Brain microvascular endothelial cell (primary cell): Measurements from ENCODE around the gene CHCHD6.

Experiments used
- DNase-seq: peaks from one replicate; pipeline ENCODE4 v3.0.0-alpha.2; 2020
- H3K27ac ChIP-seq: fragments of 250-450 bp; sonication (Bioruptor Pico); 2 replicates; pipeline ENCODE4 v1.5.1; 2020; ENCODE audit warnings: mild to moderate bottlenecking, moderate library complexity
- H3K27me3 ChIP-seq: fragments of 250-450 bp; sonication (Bioruptor Pico); replicated peaks from 2 replicates; pipeline ENCODE4 v1.5.1; 2020; ENCODE audit warnings: mild to moderate bottlenecking
- H3K36me3 ChIP-seq: fragments of 250-450 bp; sonication (Bioruptor Pico); replicated peaks from 2 replicates; pipeline ENCODE4 v1.5.1; 2020; ENCODE audit warnings: mild to moderate bottlenecking
- H3K4me3 ChIP-seq: 2 replicates; pipeline ENCODE4 v1.5.1; 2011; ENCODE audit warnings: low read depth, mild to moderate bottlenecking, control low read depth, low read length, moderate library complexity
- in situ Hi-C: cut with HindIII; loops from 2 replicates; pipeline ENCODE4 v1.10.0; 2017; ENCODE audit warnings: low sequenced_read_pairs, low pct_ligation_motif_present
- TF ChIP-seq, protein P1 (sequence below): IDR thresholded peaks from 2 replicates; pipeline ENCODE4 v1.5.1; 2011; ENCODE audit warnings: low read depth, mild to moderate bottlenecking, moderate library complexity, low read length, control low read depth, inconsistent platforms; ENCODE audit errors: missing control alignments

CHCHD6 gene

DNA sequence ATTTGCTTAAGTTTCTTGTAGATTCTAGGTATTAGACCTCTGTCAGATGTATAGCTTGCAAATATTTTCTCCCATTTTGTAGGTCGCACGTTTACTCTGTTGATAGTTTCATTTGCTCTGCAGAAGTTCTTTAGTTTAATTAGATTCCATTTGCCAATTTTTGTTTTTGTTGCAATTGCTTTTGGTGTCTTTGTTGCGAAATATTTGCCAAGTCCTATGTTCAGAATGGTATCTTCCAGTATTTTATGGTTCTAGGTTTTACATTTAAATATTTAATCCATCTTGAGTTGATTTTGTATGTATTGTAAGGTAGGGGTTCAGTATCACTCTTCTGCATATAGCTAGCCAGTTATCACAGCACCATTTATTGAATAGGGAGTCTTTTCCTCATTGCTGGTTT, 64.9 kb downstream of the CHCHD6 start:
- no peaks in the 10 kb centered on the region for H3K36me3 ChIP-seq
- H3K4me3 ChIP-seq = no peak overlapping the region
- in situ Hi-C loops = no loop called here
- TF ChIP-seq, protein P1, sequence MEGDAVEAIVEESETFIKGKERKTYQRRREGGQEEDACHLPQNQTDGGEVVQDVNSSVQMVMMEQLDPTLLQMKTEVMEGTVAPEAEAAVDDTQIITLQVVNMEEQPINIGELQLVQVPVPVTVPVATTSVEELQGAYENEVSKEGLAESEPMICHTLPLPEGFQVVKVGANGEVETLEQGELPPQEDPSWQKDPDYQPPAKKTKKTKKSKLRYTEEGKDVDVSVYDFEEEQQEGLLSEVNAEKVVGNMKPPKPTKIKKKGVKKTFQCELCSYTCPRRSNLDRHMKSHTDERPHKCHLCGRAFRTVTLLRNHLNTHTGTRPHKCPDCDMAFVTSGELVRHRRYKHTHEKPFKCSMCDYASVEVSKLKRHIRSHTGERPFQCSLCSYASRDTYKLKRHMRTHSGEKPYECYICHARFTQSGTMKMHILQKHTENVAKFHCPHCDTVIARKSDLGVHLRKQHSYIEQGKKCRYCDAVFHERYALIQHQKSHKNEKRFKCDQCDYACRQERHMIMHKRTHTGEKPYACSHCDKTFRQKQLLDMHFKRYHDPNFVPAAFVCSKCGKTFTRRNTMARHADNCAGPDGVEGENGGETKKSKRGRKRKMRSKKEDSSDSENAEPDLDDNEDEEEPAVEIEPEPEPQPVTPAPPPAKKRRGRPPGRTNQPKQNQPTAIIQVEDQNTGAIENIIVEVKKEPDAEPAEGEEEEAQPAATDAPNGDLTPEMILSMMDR = no peak
- no peak for DNase-seq
- H3K27me3 ChIP-seq = no peaks in the 10 kb centered on the region
- H3K27ac ChIP-seq = no peak overlapping the region

- H3K27me3 ChIP-seq = no peaks in the 10 kb centered on the region
- TF ChIP-seq, protein P1 = no peak
- no peak for DNase-seq
- H3K4me3 ChIP-seq = no peak overlapping the region
- in situ Hi-C loops = no loop called here
- H3K27ac ChIP-seq = no peak overlapping the region
- H3K36me3 ChIP-seq = no peaks in the 10 kb centered on the region
Measured at GRCh38 chr3:126770096-126770495, 66.1 kb downstream of the CHCHD6 start.

DNA sequence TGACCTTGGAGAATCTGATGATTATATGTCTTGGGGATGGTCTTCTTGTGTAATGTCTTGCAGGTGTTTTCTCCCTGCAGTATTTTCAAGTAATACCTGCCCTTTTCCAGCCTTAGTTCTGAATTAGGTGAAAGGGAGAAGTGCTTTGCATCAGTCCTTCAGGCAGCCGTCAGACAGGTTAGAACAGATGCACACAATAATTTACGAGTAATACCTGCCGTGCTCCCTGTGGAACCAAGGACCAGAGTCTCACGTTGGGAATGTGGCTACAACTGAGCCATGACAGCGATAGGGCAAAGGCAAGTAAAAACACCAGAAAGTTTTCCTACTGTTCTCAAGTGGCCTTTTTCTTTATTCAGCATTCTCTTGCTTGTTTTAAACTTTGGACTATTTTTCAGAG, 69.1 kb downstream of the CHCHD6 start:
- H3K4me3 ChIP-seq = no peak overlapping the region
- no peak overlapping the region for H3K27ac ChIP-seq
- in situ Hi-C loops = no loop called here
- H3K36me3 ChIP-seq = no peaks in the 10 kb centered on the region
- TF ChIP-seq, protein P1 = no peak
- no peak for DNase-seq
- H3K27me3 ChIP-seq = no peaks in the 10 kb centered on the region

DNA sequence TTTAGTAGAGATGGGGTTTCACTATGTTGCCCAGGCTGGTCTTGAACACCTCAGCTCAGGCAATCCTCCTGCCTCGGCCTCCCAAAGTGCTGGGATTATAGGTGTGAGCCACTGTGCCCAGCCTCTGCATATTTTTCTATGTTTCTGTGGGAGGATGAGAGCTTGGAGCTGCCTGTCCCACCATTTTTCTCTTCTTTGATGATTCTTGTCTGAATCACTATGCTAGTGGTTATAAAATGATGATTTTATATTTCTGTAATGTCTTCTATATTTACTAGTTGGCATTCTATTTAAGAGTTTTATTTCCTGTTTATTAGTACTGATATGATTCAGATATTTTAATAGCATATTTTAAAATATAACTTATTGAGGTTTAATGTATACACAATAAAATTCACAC, 69.7 kb downstream of the CHCHD6 start:
- H3K36me3 ChIP-seq = no peaks in the 10 kb centered on the region
- no peaks in the 10 kb centered on the region for H3K27me3 ChIP-seq
- TF ChIP-seq, protein P1 = no peak
- H3K27ac ChIP-seq = no peak overlapping the region
- no peak for DNase-seq
- H3K4me3 ChIP-seq = no peak overlapping the region
- in situ Hi-C loops = no loop called here

DNA sequence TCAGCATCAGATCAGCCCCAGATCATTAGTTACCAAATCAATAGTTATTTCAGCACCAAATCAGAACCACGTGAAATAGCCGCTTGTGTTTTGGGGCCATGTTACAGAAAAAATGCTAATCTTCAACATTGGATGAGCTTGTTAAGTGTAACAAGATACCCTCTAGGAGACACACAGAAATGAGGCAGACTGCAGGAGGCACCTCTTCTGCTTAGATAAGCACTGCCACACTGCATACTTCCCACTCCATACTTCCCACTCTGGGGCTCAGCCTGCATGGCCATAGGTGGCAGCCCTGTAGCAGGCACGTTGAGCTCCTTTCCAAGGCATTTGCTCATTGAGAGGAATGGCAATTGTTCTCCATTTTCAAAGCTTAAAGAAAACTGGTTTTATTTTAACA, 73.3 kb downstream of the CHCHD6 start:
- in situ Hi-C loops = no loop called here
- H3K4me3 ChIP-seq = no peak overlapping the region
- no peak overlapping the region for H3K27ac ChIP-seq
- H3K27me3 ChIP-seq = no peaks in the 10 kb centered on the region
- H3K36me3 ChIP-seq = no peaks in the 10 kb centered on the region
- TF ChIP-seq, protein P1 = no peak
- DNase-seq = no peak

- in situ Hi-C loops = no loop called here
- TF ChIP-seq, protein P1 = no peak
- Histone ChIP-seq H3K27ac (no peak overlapping the region), H3K36me3 (no peaks in the 10 kb centered on the region), H3K4me3 (no peak overlapping the region), H3K27me3 (no peaks in the 10 kb centered on the region)
- no peak for DNase-seq
Measured at GRCh38 chr3:126780666-126781065, 76.6 kb downstream of the CHCHD6 start.
